ENCODE measurements around the gene TPRG1.

- TF ChIP-seq POLR2AphosphoS5 (IDR thresholded peaks at IDR 0.05) (no peak), CTCF (IDR thresholded peaks at IDR 0.05) (no peak), POLR2A (IDR thresholded peaks at IDR 0.05) (no peak)
Observed at GRCh38 chr3:189360291-189360690, 188.5 kb downstream of the TPRG1 start.

Data from prostate gland (tissue), 2 donors.